H9 (cell line): Measurements from ENCODE around the gene TRAK2. TPM values are rescaled to one million over a fixed set of nuclear protein-coding genes. Genes with fewer than 3 reads are reported as not detected.

Source experiments
- DNase-seq: peaks from one replicate; pipeline ENCODE4 v3.0.0-alpha.2; 2017
- H2AFZ ChIP-seq: one replicate; pipeline ENCODE4 v1.6.1; 2013; ENCODE audit warnings: mild to moderate bottlenecking, low read length, control low read depth, moderate library complexity
- H2AK5ac ChIP-seq: 2 replicates; pipeline ENCODE4 v1.6.1; 2013; ENCODE audit warnings: low read length, control low read depth, mixed read lengths; ENCODE audit not compliant: insufficient read length
- H2BK120ac ChIP-seq: one replicate; pipeline ENCODE4 v1.6.1; 2013; ENCODE audit warnings: low read depth, mild to moderate bottlenecking, low read length, control low read depth, inconsistent platforms; ENCODE audit not compliant: poor library complexity, severe bottlenecking
- H2BK12ac ChIP-seq: 2 replicates; pipeline ENCODE4 v1.6.1; 2013; ENCODE audit warnings: low read length, control low read depth, mixed read lengths, low read depth; ENCODE audit not compliant: insufficient read length
- H2BK15ac ChIP-seq: 2 replicates; pipeline ENCODE4 v1.6.1; 2013; ENCODE audit warnings: low read depth, low read length, control low read depth
- H2BK20ac ChIP-seq: one replicate; pipeline ENCODE4 v1.6.1; 2013; ENCODE audit warnings: low read depth, mild to moderate bottlenecking, low read length, control low read depth, inconsistent platforms; ENCODE audit not compliant: poor library complexity, severe bottlenecking
- H2BK5ac ChIP-seq: 2 replicates; pipeline ENCODE4 v1.6.1; 2013; ENCODE audit warnings: low read length, control low read depth, mixed read lengths; ENCODE audit not compliant: insufficient read length
- H3K14ac ChIP-seq: 2 replicates; pipeline ENCODE4 v1.6.1; 2013; ENCODE audit warnings: low read length, control low read depth; ENCODE audit not compliant: insufficient read depth
- H3K18ac ChIP-seq: 2 replicates; pipeline ENCODE4 v1.6.1; 2013; ENCODE audit warnings: low read depth, mild to moderate bottlenecking, mixed read lengths, low read length, control low read depth; ENCODE audit not compliant: insufficient read length
- H3K23ac ChIP-seq: 2 replicates; pipeline ENCODE4 v1.6.1; 2013; ENCODE audit warnings: low read length, control low read depth, mixed read lengths, low read depth; ENCODE audit not compliant: insufficient read length
- H3K23me2 ChIP-seq: 2 replicates; pipeline ENCODE4 v1.6.1; 2013; ENCODE audit warnings: low read depth, mild to moderate bottlenecking, mixed read lengths, low read length, control low read depth; ENCODE audit not compliant: insufficient read length, poor library complexity, severe bottlenecking
- H3K27ac ChIP-seq: 2 replicates; pipeline ENCODE4 v1.5.1; 2013; ENCODE audit warnings: low read length, control low read depth, mixed read lengths, low read depth; ENCODE audit not compliant: insufficient read length
- H3K27me3 ChIP-seq: 2 replicates; pipeline ENCODE4 v1.6.1; 2013; ENCODE audit warnings: low read length, control low read depth, inconsistent platforms; ENCODE audit not compliant: insufficient read depth
- H3K4ac ChIP-seq: 2 replicates; pipeline ENCODE4 v1.6.1; 2013; ENCODE audit warnings: low read depth, mild to moderate bottlenecking, control low read depth, inconsistent platforms, low read length, moderate library complexity
- H3K4me1 ChIP-seq: 2 replicates; pipeline ENCODE4 v1.6.1; 2013; ENCODE audit warnings: low read length, control low read depth, inconsistent platforms; ENCODE audit not compliant: insufficient read depth
- H3K4me2 ChIP-seq: 2 replicates; pipeline ENCODE4 v1.6.1; 2013; ENCODE audit warnings: low read length, control low read depth, mixed read lengths; ENCODE audit not compliant: insufficient read length, insufficient read depth
- H3K56ac ChIP-seq: 2 replicates; pipeline ENCODE4 v1.6.1; 2013; ENCODE audit warnings: low read depth, mild to moderate bottlenecking, mixed read lengths, low read length, control low read depth; ENCODE audit not compliant: insufficient read length
- H3K79me1 ChIP-seq: 2 replicates; pipeline ENCODE4 v1.6.1; 2013; ENCODE audit warnings: low read depth, mild to moderate bottlenecking, moderate library complexity, low read length, control low read depth, inconsistent platforms; ENCODE audit not compliant: insufficient read depth, poor library complexity, severe bottlenecking
- H3K79me2 ChIP-seq: 2 replicates; pipeline ENCODE4 v1.6.1; 2013; ENCODE audit warnings: low read length, control low read depth, inconsistent platforms; ENCODE audit not compliant: insufficient read depth
- H3K9ac ChIP-seq: 2 replicates; pipeline ENCODE4 v1.6.1; 2013; ENCODE audit warnings: low read length, control low read depth, mixed read lengths; ENCODE audit not compliant: insufficient read length; ENCODE audit errors: extremely low read depth
- H3K9me3 ChIP-seq: one replicate; pipeline ENCODE4 v1.6.1; 2013; ENCODE audit warnings: low read depth, low read length, inconsistent platforms; ENCODE audit not compliant: control insufficient read depth
- H3T11ph ChIP-seq: one replicate; pipeline ENCODE4 v1.6.1; 2013; ENCODE audit warnings: mild to moderate bottlenecking, low read length, control low read depth, inconsistent platforms
- H4K20me1 ChIP-seq: one replicate; pipeline ENCODE4 v1.6.1; 2013; ENCODE audit not compliant: control insufficient read depth, insufficient read length, insufficient read depth
- H4K5ac ChIP-seq: 2 replicates; pipeline ENCODE4 v1.6.1; 2013; ENCODE audit warnings: low read depth, mild to moderate bottlenecking, mixed read lengths, low read length, control low read depth; ENCODE audit not compliant: insufficient read length
- H4K8ac ChIP-seq: replicated peaks from 2 replicates; pipeline ENCODE4 v1.6.1; 2013; ENCODE audit warnings: low read length, control low read depth, mixed read lengths, low read depth; ENCODE audit not compliant: insufficient read length
- H4K91ac ChIP-seq: 2 replicates; pipeline ENCODE4 v1.6.1; 2013; ENCODE audit warnings: low read depth, mild to moderate bottlenecking, moderate library complexity, mixed read lengths, low read length, control low read depth; ENCODE audit not compliant: insufficient read length
- H3K27ac Mint-ChIP-seq, 3 experiments: 2 replicates in 2 of 3; 3 replicates in 1 of 3; pipeline ENCODE4 v1.8.0; 2020 to 2021; ENCODE audit warnings: mixed read lengths in 3 of 3, mild to moderate bottlenecking in 1 of 3, moderate library complexity in 1 of 3
- H3K27me3 Mint-ChIP-seq: 2 replicates; pipeline ENCODE4 v1.8.0; 2021; ENCODE audit warnings: low read depth, mild to moderate bottlenecking, moderate library complexity, mixed read lengths
- H3K36me3 Mint-ChIP-seq, 3 experiments: 2 replicates in 2 of 3; 3 replicates in 1 of 3; pipeline ENCODE4 v1.8.0; 2020 to 2021; ENCODE audit warnings: low read depth in 3 of 3, mixed read lengths in 3 of 3; ENCODE audit not compliant: insufficient read depth in 1 of 3
- H3K4me1 Mint-ChIP-seq, 2 experiments: 2 replicates each; pipeline ENCODE4 v1.8.0; 2020; ENCODE audit warnings: mixed read lengths in 2 of 2
- H3K4me3 Mint-ChIP-seq, 2 experiments: 2 replicates in 1 of 2; 3 replicates in 1 of 2; pipeline ENCODE4 v1.8.0; 2020 to 2021; ENCODE audit warnings: mild to moderate bottlenecking in 2 of 2, mixed read lengths in 2 of 2, moderate library complexity in 1 of 2
- H3K9me3 Mint-ChIP-seq, 2 experiments: 2 replicates in 1 of 2; 3 replicates in 1 of 2; pipeline ENCODE4 v1.8.0; 2020; ENCODE audit warnings: mild to moderate bottlenecking in 2 of 2, mixed read lengths in 2 of 2, moderate library complexity in 1 of 2
- total RNA-seq: library from RNA; stranded (reverse); gene quantifications from 2 replicates; pipeline ENCODE4 v1.2.1, GENCODE V29; 2021
- TF ChIP-seq, protein P1 (sequence below): fragments of 200-600 bp; sonication (generic); conservative IDR thresholded peaks from 3 replicates; pipeline ENCODE4 v1.8.0; 2021; ENCODE audit warnings: antibody characterized with exemption, mild to moderate bottlenecking

Gene TRAK2
- total RNA-seq, 1 experiment from 2014 or later, result 14.2 TPM

DNA sequence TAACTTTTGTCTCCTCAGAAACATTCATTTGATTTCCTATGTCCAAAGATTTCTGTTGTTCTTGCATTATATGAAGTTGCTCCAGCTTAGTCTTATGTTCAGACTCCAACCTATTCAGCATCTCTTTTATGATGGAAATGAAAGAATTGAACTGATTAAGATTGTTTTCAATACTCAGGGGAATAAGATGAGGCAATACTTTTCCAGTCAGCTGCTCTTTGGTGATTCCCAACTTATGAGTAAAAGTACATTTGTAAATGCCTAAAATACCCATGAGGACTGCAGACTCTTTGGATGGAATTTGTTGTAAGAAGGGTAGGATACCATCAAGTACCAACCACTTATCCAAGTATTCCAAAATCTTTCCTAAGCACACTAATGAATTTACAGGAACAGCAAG is 39.8 kb downstream of the TRAK2 start:
- TF ChIP-seq, protein P1, sequence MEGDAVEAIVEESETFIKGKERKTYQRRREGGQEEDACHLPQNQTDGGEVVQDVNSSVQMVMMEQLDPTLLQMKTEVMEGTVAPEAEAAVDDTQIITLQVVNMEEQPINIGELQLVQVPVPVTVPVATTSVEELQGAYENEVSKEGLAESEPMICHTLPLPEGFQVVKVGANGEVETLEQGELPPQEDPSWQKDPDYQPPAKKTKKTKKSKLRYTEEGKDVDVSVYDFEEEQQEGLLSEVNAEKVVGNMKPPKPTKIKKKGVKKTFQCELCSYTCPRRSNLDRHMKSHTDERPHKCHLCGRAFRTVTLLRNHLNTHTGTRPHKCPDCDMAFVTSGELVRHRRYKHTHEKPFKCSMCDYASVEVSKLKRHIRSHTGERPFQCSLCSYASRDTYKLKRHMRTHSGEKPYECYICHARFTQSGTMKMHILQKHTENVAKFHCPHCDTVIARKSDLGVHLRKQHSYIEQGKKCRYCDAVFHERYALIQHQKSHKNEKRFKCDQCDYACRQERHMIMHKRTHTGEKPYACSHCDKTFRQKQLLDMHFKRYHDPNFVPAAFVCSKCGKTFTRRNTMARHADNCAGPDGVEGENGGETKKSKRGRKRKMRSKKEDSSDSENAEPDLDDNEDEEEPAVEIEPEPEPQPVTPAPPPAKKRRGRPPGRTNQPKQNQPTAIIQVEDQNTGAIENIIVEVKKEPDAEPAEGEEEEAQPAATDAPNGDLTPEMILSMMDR, result no peak

More for the DNA sequence above, 39.8 kb downstream of the TRAK2 start:
- Histone ChIP-seq H3K56ac (no peak overlapping the region), H3K9ac (no peak overlapping the region), H2BK20ac (no peak overlapping the region), H2BK12ac (no peak overlapping the region), H4K20me1 (no peaks in the 10 kb centered on the region), H3K27me3 (no peaks in the 10 kb centered on the region), H2BK15ac (no peak overlapping the region), H2AK5ac (no peak overlapping the region), H3T11ph (no peak overlapping the region), H3K79me1 (no peaks in the 10 kb centered on the region), H3K27ac (no peak overlapping the region), H2BK5ac (no peak overlapping the region), H4K91ac (no peak overlapping the region), H3K23ac (no peak overlapping the region), H3K4me1 (peaks cover 2% of the 10 kb centered on the region; the same call in 1 of the 2 replicates), H2AFZ (no peak overlapping the region), H4K8ac (no peak overlapping the region), H2BK120ac (no peak overlapping the region), H3K4me2 (no peak overlapping the region), H3K79me2 (no peaks in the 10 kb centered on the region), H3K4ac (no peak overlapping the region), H3K23me2 (no peaks in the 10 kb centered on the region), H3K14ac (no peak overlapping the region), H3K9me3 (no peaks in the 10 kb centered on the region), H3K18ac (no peak overlapping the region), H4K5ac (no peak overlapping the region)
- H3K36me3 Mint-ChIP-seq, result peaks cover 0 to 6% (median 3%) of the 10 kb centered on the region in 3 experiments; a peak in 3 of 7 replicates
- H3K4me1 Mint-ChIP-seq, result no peaks in the 10 kb centered on the region
- no peaks in the 10 kb centered on the region for H3K27me3 Mint-ChIP-seq
- H3K9me3 Mint-ChIP-seq, result no peaks in the 10 kb centered on the region
- no peak overlapping the region for H3K27ac Mint-ChIP-seq
- no peak overlapping the region for H3K4me3 Mint-ChIP-seq
- DNase-seq, result no peak
